NCI-H524 treated with DMSO at 0.1 percent for 48 hours (cell line): ENCODE data around the gene ARMCX6.
"Not testable (repeated sequence)": the region's sequence is repeated elsewhere in the genome, so short reads cannot be mapped to it uniquely, and the experiment has no call there.

Experiments used
- DNase-seq: peaks from one replicate; lab custom pipeline; 2025; lab: John Stamatoyannopoulos, UW

The ARMCX6 gene

DNA sequence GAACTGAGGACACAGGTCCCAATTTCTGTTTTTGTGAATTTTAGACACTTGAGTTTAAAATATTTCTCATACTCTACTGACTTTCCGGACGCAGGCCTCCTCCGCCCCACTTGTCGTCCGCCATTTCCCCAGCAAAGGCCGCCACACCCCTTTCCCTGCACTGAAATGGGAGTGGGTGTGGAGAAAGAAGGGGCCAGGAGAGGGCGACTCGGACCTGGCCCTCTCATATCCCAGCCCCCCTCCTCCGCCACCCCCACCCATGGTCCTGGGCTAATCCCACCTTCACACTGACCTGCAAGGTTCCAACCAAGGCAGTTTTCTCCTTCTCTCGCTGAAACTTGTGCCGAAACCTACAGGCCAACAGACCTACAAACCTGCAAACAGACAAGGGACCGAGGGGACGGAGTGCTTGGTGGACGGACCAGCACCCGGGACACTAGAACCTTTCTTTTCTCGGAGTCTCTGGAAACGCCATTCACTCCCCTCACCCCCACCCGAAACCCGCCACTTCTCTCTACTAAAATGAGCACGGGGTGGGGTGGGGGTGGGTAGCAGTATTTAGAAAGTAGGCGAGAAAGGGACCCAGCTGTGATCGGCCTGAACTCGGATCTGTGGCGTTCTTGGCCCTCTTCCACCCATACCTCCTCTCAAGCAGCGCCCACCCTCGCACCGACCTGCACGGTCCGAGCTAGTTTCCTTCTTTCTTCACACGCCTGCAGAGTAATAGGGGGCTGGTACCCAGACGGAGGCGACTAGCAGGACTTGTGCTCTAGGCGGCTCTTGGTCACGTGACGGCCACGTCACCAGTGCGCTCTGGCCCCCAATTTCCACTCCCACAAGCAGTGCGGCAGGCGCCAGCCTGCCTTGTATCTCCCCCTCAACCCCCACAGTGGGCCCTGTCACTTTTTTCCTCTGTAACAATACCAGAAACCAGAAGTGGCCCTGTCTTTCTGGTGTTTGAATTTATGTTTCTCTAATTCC is at the start of gene ARMCX6:
ARMCX6 (minus strand) TSS at position 790 of the 981 bp plus-strand sequence. CDS start 1,380 bp downstream, outside the sequence.
- peak; percentile 43 for DNase-seq

DNA sequence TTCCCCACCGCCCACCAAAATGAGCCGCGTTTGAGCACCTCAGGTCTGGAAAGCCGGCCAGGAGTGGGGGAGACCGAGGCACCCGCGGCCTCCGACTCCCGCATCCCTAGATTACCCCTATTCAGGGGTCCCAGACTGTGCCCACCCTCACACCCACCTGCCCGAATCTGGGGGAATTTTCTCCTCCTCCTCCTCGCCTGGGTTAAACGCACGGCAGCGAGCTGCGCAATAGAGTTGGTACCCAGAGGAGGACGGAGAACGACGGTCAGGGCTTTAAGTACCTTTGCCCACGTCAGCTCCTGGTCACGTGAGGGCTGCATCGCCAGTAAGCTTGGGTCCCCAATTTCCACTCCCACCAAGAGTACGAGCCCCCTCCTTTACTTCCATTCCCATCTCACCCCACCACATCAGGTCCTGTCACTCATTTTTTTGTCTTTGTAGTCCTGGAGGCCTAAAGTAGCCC is 41.8 kb upstream of the ARMCX6 start, which contains the start of gene ARMCX2:
ARMCX2 (minus strand) TSS at position 250 of the 463 bp plus-strand sequence. CDS start 2,262 bp downstream, outside the sequence.
- peak; percentile 55 for DNase-seq

GRCh38 chrX:101658661-101659491 is 41.1 kb upstream of the ARMCX6 start:
- no peak for DNase-seq

GRCh38 chrX:101657495-101657894 is 39.7 kb upstream of the ARMCX6 start:
- no peak for DNase-seq

DNA sequence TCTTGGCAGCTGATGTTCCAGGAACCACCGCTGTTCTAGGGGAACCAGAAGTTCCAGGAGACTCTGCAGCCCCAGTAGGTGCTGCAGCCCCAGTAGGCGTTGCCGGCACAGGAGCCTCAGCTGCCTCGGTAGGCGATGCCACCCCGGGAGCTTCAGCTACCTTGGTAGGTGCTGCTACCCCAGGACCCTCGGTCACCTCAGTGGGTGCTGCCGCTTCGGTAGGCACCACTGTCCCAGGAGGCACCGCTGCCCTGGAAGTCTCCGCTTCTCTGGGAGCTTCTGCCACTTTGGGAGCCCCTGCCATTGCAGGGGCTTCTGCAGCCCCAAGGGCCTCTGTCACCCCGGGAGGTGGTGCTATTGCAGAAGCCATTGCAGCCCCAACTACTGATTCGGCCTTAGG is 39.0 kb upstream of the ARMCX6 start:
- DNase-seq = no peak

GRCh38 chrX:101655534-101655933 is 37.7 kb upstream of the ARMCX6 start:
- no peak for DNase-seq

DNA sequence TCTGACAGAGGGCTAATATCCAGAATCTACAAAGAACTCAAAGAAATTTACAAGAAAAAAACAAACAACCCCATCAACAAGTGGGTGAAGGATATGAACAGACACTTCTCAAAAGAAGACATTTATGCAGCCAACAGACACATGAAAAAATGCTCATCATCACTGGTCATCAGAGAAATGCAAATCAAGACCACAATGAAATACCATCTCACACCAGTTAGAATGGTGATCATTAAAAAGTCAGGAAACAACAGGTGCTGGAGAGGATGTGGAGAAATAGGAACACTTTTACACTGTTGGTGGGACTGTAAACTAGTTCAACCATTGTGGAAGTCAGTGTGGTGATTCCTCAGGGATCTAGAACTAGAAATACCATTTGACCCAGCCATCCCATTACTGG is 29.9 kb upstream of the ARMCX6 start:
- DNase-seq = not testable (repeated sequence)

GRCh38 chrX:101642093-101642492 is 24.3 kb upstream of the ARMCX6 start:
- no peak for DNase-seq

GRCh38 chrX:101639583-101639982 is 21.8 kb upstream of the ARMCX6 start:
- DNase-seq = no peak

- peak; percentile 27 for DNase-seq
Observed at GRCh38 chrX:101619364-101619763, 1.6 kb upstream of the ARMCX6 start.

DNA sequence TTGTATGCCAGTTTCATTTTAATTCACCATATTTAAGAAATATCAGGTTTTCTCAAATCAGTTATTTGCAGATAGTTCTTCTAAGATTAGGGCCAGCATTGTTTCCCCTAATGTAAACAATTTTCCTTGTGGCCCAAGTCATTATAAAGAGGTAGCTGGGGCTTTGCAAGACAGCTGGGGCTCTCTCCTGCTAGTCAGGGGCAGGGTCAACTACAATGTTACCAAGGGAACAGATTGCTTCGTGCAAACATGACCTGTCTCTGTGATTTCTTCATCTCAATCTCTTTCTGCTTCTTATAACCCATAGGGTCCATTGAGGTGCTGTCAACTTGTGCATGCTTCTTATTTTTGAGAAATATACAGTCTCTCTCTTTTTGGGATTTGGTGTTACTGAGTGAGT is 12.1 kb downstream of the ARMCX6 start:
- no peak for DNase-seq

- DNase-seq = no peak
Observed at GRCh38 chrX:101605146-101605545, 12.7 kb downstream of the ARMCX6 start.

DNA sequence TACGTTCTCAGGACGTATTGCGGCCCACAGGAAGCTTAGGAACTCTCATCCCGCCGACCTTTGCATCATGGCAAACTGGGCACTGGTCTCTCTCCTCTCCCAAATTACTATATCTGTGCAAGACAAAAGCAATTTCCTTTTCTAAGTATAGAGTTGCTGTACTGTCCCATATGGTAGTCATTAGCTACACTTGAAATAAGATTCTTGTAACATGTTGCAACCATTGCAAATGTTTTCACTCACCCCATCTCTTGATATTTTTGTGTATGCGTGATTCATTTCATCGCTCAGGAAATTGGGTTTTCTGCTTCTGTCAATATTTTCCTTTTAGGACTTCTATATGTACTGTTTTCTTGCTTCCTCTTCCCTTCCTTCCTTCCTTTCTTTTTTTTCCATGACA is 15.7 kb downstream of the ARMCX6 start:
- no peak for DNase-seq

- not testable (repeated sequence) for DNase-seq
Observed at GRCh38 chrX:101599592-101599991, 18.2 kb downstream of the ARMCX6 start.

DNA sequence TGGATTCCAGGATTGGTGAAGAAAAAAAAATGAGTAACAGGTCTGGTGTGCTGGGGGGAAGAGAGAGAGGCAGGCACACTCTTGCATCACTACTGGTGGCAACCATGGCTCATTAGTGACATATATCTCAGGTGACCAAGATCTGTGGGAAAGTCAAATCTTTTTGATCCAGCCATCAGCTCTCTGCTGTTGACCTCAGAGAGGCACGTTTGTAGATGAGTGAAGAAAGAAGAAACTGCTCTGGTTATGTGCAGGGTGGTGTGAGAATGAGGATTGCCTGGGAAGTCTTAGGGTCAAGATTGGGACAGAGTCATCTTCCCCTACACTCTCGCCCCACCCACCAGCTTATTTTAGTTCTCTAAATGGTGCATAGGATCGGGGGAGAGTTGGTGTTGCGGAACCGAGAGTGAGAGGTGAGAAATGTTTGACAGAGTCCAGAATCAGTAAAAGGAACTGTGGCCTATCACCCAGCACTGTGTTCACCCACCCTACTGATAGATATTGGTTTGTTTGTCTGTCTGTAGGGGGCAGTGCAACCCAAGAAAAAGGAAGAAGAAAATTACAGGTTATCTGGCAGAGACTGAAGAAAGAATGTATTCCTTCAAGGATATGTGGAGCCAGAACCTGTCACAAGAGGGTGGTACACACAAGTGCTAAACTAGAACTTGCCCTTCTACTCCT is 21.9 kb downstream of the ARMCX6 start:
- DNase-seq = peak; percentile 67
